GM19395 (cell line): ENCODE measurements around the gene NOS1.

Experiments
- ATAC-seq: cut with Tn5 transposase; IDR thresholded peaks from one replicate; pipeline ENCODE4 v1.9.1; 2021; ENCODE audit warnings: mild to moderate bottlenecking, moderate library complexity; ENCODE audit not compliant: unreplicated experiment

Gene NOS1

DNA sequence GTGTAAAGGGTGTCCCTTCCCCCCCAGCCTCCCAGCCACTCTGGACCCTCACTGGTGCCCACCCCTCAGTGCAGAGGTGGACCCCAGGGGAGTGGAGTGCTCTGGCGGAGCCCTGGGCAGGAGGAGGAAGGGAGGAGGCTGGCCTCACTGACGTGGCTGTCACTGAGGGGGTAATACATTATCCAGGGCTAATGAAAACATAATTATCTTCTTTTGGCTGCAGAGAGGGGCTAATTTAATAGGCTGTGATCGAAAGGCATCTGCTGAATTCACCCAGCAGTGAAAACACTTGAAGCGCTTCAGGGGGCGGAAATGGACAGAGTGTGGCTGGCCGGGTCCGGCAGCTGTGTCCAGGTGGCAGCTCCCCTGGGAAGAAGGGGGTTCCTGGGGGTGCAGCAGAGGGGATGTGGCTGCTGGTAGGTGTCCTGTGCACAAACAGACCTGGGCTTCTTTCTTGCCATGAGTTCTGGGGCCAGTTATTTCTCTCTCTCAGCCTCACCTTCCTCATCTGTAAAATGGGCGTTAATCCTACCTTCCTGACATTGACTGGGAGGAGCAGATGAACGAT lies 3.7 kb upstream of the NOS1 start:
- no peak for ATAC-seq

DNA sequence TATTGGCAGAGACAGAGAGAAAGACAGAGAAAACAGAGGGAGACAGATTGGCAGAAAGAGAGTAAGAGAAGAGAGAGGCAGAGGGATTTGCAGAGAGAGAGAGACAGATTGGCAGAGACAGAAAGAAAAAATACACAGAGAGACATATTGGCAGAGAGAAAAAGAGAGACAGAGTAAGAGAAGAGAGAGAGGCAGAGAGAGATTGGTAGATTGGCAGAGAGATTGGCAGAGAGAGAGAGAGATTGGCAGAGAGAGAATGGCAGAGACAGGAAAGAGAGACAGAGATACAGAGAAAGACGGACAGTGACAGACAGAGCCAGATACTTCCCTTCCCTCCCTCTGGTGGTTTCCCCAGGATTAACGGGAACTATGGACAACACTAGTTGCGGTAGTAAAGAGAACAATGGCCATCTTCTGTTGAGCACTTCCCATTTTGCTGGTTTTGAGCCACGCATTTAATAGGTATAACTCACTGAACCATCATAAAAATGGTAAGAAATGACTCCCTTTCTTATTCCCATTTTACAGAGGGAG lies 2.6 kb upstream of the NOS1 start:
- no peak for ATAC-seq

DNA sequence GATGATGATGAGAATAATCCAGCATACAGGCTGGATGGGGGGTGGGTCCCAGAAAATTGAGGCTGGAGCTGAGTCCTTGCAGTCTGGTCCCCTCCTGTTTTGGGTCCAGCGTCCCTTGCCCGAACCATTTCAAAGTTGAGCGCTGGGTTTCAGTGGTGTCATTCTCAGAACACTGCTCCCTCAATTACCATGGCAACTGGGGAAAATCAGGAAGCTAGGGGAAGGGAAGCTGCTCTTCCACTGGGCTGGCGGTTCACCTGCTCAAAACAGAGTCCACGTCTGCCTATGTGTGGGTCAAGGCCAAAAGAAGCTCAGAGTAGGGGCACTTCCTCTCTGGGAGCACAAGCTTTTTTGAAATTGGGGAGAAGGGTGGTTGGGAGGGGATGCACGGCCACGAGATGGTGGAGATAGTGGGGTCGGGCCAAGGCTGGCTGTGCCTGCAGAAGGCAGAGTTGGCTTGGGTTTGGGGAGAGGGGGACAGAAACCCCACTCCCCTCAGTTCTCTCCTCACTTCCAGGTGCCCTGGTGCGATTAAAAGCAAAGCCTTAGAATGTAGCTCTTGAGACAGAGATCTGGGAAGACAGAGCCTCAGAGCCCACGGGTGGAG lies 1.7 kb upstream of the NOS1 start:
- ATAC-seq, result no peak

DNA sequence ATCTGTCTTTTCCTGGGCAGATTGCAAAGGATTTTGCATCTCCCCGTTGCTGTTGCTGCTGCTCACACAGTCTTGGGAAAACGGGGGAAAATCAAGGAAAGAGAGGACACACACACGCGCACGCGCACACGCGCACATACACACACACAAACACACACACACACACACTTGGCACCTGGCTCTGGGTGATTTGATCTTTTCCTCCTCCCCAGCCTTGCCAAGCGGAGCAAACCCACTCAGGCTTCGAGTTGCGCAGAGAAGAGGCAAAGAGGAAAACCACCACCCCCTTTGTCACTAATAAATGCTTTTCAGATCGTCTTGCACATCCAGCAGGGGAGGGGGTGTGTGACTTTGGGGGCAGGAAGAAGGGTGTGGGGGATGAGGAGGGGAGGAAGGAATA lies 965 bp upstream of the NOS1 start:
- no peak for ATAC-seq

DNA sequence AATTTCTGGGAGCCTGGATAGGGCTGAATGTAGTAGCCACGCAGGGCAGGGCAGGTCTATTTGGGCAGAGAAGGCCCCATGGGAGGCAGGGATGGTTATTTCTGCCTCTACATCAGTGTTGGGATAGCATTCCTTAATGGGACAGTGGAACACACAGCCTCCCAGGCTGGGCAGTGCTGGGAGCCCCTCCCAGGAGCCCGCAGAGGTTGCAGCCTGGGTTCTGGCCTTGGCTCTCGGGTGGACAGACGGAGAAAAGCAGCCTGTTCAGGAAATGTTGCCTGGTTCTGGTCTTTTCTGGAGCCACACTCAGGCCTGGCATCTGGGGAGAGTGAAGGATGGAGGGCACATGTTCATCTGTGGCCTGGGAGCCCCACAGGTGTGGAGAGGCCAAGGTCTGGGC lies 479 bp upstream of the NOS1 start:
- no peak for ATAC-seq

DNA sequence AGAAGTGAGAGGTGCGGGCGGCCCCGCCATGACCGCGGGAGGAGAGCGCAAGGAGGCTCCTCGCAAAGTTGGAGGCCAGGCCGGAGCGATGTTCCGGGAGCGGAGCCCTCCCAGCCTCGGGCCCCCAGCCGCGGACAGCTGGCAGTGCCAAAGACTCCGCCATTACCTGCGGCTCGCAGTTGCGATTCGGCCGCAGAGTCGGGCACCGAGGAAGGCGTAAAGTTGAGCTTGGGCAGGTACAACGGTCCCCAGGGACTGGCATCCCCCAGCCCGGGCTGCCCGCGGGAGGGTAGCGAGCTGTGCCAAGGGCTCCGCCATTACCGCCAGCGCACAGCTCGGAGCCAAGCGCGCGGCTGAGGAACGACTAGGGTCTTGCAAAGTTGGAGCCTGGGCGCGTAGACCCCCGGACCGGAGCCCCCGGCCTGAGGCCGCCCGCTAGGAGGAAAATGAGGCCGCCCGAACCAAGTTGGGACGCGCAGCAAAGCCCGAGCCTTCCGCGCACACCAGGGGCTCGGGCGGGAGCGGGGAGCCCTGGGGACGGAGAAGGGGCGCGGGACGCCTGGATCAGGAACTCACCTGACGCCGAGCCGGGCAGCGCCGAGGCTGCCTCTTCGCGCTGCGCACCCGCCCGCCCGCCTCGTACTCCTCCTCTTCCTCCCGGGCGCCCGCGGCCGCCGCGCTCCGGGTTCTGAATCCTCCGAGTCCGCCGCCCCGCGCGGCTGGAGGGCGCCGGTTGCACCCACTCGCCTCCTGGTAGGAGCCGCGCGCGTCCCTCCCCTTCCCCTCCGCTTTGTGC lies 677 bp downstream of the NOS1 start:
- ATAC-seq, result no peak

DNA sequence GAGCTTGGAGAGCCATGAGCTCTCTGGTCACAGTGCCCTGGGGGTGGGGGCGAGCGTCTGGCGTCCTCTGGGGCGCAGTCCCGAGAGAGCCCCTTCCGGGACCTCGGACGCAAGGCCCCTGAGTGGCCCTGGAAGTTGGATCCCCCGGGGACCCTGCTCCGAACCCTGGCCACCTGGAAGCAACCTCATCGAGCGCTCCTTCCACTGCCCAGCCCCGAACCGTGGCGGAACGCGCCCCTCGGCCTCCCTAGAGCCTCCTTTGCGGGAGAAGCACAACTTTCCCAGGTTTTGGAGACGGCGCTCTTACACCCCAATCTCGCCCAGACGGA lies 1.2 kb downstream of the NOS1 start:
- no peak for ATAC-seq

DNA sequence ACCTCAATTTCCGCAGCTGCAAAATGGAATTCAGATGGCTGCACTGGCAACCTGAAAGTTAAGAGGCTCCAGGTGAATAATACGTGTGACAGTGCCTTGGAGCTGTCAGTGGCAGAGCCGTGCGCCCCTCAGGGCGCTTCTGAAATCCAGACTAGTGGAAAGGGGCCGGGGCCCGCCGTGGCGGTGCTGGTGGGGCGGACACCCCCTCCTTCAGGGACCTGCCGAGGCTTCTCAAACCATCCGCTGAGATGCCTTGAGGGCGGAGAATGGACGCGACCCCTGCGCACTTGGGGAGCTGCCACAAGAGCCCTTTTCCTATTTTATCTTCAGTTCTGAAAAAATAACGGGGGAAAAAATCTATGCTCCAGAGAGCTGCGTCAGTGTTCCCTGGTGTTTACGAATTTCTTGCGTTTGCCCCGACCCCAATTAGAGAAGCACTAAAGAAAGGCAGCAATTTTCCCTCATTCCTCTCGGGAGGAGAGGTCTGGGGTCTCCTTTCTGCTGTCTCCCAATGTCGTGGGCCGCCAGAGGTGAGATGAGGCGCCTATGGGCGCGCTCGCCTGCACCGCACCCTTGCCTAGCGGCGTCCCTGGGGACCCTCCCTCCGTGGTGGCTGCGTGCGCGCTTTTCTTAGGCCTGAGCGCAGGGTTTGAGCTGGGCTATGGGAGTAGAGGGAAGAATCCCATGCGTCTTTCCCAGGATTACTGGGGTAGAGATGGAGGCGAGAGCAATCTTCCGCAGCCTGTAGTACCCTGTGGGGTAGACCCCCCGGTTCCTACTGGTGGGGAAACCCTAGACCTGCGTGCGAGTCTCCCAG lies 2.2 kb downstream of the NOS1 start:
- no peak for ATAC-seq

DNA sequence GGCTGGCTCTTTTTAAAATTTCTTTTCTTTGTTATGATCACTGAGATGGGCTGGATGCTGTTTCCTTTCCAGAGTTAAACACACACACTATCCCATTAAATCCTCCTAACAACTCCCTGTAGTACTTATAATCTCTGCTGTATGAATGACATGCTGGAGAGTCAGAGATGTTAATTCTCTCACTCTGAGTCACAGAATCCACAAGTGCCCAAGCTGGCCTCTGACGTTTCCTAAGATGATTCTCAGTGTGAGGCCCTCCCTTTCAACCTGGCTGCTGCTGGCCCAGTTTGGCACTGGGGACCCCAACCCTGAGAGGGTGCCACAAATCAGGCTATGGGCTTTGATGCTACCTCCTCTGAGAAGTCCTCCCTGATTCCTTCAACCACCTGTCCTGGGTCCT lies 5.4 kb downstream of the NOS1 start:
- no peak for ATAC-seq

DNA sequence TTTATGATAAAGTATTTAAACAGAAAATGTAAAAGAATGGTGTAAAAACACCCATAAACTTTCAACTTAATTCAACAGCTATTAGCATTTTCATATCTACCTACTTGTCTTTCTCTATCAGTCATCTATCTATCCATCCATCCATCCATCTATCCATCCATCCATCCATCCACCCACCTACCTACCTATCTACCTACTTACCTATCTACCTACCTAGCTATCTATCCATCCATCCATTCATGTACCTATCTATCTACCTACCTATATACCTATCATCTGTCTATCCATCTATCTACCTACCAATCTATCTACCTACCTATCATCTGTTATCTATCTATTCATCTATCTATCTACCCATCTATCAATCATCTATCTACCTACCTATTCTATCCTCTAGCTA lies 8.5 kb downstream of the NOS1 start:
- no peak for ATAC-seq

DNA sequence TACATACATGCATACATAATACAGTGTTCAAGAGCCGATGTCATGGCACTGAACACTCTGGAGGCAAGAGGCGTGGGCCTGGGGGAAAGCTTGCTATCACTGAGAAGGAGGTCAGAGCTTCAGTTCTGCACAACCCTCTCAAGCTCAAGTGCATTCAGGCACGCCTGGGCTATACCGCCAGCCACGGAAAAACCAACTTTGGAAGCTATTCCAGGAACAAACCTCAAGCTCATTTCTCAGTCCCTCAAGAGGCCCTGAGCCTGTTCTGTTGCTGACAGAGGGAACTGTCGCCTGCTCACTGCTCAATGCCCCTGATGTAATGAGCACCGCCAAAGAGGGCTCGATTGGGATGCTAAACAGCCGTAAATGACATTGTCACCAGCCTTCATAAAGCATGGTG lies 9.2 kb downstream of the NOS1 start:
- no peak for ATAC-seq

DNA sequence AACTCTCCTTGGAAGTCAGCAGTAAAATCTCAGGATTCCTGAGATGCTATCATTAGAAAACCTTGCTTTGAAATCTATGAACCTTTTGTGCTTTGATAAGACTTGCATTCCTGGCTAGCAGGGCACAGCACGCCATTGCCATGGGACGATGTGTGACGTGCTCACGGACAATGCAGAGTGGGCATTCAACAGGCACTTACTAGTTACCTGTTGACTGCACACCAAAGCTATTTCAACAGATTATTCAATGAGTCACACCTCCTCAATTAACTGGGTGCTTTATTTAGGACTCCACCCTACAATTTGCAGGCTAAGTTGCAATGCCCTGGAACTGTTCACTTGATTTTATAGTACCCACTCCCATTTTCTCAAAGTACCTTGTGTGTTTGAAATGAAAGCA lies 11.3 kb downstream of the NOS1 start:
- ATAC-seq, result no peak

DNA sequence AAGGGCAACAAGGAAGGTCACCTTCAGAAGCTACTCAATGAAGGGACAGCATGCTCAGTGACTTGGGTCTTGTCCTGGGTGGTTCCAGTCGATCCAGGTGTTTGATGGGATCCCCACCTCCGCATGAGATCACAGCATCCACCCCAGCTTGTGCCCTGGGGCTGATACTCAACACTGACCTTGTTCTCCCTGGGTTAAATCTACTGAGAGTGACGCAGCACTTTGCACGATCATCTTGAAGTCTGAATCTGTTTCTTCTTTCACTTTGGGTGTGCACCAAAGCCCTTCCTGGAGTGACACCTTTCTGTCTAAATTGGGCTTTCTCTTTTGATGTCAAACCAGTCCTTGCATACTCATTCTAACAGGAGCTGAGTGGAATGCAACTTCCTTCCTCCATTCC lies 13.8 kb downstream of the NOS1 start:
- ATAC-seq, result no peak

DNA sequence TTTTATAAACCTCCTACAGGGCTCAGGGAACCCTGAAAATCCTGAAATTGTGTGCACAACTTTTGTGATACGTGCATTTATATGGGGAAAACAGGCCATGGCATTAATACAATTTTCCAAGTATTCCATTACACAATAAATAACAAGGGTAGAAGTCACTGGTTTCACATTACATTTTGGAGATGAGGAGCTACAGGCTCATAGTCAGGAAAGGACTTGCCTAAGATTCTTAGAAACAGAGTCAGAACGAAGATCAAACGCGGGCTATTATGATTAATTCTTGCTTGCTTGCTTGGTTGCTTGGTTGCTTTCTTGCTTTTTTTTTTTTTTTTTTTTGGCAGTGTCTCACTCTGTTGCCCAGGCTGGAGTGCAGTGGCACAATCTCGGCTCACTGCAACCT lies 16.7 kb downstream of the NOS1 start:
- ATAC-seq, result no peak

DNA sequence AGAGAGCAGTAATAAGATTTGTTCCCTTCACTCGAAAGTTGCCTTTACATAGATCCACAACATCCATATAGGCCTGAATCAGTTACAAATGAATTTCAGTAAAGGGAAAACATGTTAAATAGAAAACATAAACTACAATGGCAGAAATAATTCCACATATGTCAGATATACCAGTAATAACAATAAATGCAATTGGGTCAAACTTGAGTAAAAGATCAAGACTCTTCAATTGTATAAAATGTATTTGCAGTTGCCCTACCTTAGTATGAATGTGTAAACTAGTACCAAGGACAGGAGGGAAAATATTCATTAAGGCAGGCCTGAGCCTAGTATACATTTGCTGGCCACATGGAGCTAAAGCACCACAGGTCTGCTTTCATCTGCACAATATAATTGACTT lies 17.6 kb downstream of the NOS1 start:
- ATAC-seq, result no peak

DNA sequence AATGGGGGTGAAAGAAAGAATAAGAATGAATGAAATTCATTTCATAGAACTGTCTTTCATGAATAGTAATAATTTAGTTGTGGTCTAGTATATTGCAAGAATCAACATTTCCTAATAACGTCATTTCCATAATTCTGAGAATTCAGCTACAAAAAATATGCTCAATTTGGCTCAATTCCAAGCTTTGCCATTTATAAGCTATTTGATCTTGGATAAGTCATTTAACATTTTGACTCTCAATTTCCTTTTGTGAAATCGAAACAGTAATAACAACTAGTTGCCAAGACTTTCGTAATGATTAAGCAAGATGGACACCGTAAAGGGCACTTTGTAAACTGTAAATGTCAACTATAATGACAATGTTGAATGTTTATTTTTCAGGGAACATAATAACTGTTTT lies 18.1 kb downstream of the NOS1 start:
- ATAC-seq, result no peak

DNA sequence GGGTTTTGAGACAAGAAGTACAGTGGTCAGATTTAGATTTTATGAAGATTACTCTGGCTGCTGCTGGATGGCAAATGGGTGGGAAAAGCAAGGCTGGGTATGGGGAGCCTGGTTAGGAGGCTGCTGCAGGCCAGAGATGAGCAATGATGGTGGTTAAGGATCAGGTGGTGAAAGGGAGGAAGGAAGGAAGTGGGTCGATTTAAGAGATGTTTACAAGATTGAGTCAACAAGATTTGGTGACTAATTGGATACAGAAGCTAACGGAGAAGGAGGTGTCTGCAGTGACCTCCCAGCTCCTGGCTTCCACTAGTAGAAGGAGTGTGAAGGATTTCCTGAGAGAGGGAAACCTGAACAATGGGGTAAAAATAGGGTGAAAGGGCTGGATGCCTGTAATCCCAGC lies 18.7 kb downstream of the NOS1 start:
- no peak for ATAC-seq

DNA sequence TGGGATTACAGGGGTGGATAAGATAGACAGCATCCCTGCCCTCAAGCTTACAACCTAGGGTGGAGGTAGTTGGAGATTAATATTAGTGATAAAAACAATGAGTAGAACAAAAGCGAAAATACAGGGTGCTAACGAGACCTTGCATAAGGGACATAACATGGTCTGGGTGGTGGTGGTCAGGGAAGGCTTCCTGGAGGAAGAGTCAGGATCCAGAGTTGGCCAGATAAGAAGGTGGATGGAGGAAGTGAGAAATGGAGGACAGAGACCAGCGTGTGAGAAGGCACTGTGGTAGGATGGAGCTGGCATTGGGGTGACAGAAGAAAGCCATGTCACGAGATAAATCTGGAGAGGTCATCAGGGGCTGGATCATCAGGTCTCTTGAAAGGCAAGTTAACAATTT lies 19.2 kb downstream of the NOS1 start:
- ATAC-seq, result no peak

DNA sequence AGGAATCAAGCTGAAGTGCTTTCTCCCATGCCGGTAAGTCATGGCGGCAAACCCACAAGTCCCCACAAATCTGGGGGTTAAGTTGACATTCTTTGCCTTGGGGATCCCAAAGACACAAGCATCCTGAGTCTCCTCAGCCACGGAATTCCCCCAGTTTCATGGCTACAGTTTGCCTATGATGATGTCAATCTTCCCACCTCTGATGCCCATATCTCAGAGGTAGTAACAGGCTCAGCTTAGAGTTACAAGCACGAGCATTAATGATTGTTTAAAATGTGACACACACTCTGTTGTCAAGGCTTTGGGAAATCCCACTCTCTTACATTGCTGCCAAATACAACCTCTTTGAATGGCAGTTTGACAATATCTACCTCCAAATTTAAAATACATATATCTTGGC lies 22.3 kb downstream of the NOS1 start:
- ATAC-seq, result no peak

DNA sequence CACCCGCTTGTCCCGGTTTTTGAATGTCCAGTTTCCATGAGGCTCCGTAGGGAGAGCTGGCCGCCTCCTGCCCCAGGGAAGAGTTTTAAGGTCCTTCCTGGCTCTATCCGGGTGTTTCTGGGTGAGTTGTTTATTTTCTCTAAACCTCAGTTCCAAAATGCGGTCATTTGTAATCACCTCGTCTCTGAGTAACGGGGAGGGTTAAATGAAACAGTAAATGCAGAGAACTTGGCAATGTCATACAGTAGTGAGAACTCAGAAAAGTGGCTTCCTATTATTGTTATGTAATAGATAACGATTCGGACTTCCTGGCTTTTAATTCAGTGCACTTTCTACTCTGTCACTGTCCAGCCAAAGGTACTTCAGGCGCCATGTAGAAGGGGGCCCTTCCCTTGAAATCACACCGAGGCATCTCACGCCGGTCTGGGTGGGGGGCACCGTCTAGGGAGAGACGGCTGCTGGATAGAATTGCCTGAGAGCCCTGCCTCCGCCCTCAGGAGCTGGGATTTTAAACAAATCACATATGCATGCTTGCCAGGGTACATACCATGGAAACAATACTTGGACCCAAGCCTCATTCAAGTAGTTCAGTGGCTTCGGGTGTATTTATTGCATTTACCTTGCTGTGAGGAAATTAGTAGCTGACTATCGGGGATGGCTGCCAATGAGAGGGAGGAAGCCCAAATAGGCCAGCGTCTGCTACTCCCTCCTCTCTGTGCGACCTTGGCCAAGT lies 26.4 kb downstream of the NOS1 start:
- ATAC-seq, result no peak

DNA sequence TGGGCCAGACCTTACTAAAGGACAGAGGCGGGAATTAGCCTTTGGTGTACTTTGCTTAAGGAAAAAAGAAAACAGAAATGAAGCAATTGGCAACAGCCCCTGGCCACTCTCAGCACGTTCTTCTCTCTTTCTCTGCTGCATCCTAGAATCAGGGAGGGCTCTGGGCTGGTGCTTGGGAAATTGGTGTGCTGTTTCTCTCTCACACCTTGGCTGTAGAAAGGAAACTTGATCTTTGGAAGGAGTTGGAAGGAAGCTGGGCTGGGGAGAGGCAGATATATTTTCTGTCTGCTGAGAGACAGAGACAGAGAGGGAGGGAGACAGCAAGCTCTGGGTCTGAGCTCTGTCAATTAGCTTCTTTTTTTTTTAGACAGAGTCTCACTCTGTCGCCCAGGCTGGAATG lies 27.4 kb downstream of the NOS1 start:
- no peak for ATAC-seq
